HUDEP-2 (cell line): ENCODE measurements around the gene SFXN5.

Source experiments
- DNase-seq, 76 experiments: peaks; one replicate each; lab custom pipeline; 2025; ENCODE audit not compliant: unreplicated experiment in 76 of 76; lab: John Stamatoyannopoulos, UW

SFXN5 gene

GRCh38 chr2:72931280-72931910 lies 140.1 kb downstream of the SFXN5 start:
- no peak for DNase-seq

- no peak for DNase-seq
Measured at GRCh38 chr2:72929010-72929409, 142.5 kb downstream of the SFXN5 start.

DNA sequence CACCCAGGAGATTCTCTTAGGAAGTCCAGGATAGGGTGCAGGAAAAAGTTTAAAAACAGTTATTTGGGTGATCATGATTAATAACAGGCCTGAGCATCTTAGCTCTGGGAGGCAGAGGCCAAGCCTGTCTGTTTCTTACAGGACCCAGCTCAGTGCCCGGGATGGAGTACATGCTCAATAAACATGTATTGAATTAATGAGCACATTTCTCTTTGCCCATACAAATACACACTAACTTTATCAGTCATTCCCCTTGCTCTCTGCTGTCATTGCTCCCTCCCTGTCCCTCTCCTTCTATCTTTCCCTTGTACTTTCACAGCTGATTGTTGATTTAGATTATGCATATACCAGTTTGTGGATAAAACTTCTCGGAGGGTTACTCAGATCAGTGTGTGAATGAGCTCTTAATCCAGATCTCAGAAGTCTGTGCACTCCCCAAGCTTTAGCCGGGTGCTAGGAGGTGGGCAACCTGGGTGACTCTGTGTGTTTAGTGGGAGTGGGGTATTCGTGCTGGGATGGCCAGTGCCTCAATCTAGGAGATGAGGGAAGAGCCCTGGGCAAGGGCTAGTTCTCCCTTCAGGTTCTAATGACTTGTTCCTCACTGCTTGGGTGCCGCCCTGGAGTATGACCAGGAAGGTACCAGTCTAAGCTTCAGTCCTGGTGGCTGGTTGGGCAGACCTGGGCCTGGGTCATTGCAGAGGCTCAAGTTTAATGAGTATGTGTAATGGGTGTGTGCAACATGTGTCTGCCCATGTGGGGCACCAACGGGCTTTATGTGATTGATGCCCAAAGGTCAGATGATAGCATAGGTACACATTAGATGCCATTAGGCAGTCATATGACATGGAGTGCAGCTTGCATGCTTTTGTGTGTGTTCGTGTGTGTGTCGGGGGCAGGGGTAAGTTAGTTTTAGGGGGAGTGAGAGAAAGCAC lies 143.6 kb downstream of the SFXN5 start:
- DNase-seq, result no peak

DNA sequence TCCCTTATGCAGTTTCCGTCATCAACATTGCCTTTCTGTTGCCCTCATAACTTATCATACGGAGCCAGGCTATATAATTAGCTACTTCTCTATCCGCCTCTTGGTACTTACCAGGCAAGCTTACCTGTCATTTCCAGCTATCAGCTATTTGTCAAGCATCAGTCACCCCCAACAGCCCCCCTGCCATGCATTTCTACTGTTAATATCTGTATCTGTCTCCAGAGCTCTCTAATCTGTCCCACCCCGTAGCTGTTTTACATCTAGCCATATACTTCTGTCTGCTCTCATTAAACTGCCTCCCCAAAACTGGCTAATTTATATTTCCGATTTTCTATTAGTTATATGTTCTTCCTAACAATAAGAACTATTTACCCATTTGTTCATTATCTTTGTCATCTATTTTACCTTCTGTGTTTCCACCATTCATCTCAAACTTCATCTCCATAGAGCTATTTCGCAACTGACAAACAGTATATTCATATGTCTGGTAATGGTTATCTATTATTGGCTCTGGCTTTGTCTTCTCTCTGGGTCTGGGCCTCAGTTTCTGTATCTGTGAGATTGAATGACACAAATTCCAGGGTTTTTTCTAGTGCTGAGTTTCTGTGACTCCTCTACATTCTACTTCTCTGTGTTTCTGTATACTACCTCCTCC lies 144.6 kb downstream of the SFXN5 start:
- no peak for DNase-seq

GRCh38 chr2:72926368-72926767 lies 145.1 kb downstream of the SFXN5 start:
- no peak for DNase-seq

DNA sequence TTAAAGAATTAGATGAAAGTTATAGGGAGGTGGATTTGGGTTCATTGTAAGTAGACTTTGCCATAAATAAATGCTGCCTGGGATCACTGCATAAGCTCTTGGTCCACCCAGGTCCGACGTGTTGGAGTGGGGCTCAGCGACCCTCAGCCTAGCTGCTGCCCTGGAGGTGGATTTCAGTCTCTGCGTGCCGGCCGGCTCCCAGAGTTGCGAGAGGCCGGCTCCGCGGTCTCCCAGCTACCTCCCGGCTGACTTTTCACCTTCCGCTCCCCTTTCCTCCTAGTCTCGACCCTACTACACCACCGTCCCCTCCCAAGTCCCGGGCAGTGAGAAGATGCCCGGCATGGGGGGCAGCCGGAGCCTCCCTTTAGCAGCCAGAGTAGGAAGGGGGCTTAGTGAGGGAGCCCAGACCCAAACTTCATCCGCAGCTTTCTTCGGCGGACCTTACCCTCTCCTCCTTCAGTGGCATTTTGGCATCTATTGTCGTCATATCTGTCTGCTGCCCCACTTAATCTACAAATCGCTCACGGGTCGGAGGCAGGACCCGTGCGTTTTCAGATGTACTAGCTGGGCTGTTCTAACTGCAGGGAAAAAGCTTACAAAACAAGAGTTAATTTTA lies 146.1 kb downstream of the SFXN5 start:
- DNase-seq, result no peak

DNA sequence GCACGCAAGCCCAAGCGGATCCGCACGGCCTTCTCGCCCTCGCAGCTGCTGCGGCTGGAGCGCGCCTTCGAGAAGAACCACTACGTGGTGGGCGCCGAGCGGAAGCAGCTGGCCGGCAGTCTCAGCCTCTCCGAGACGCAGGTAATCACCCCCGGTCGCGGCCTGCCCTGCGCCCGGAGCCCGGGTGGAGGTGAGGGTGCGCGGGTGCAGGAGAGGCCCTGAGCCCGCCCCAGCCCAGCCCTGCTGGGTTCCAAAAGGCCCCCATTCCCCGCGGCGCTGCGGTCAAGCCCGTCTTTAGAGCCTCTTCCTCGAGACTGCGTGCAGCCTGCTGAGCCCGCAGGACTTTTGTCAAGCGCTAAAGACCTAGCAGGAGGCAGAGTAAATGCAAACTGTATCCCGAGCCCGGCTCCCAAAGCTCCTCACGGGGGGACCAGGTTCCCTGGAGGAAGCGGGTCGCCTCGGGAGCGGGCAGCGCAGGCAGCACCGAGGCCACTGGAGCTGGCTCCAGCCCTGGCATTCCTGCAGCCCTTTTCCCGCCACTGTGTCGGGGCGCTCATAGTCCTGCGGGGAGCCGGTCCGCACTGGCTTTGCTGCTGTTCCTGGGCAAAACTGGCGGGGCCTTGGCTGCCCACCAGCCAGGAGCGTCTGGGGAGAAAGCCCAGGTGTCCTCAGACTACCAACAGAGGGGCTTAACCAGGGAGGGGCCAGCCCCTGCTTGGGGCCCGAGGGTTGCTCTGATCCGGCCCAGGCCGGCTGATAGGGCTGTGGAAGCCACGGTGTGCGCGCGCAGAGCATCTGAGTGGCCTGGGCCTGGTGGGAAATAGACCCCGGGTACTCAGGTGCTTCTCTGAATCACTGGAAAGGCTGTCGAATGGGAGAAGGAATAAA lies 146.9 kb downstream of the SFXN5 start:
- no peak for DNase-seq

GRCh38 chr2:72923833-72924352 lies 147.6 kb downstream of the SFXN5 start:
- no peak for DNase-seq

- DNase-seq, result no peak
Measured at GRCh38 chr2:72921853-72922252, 149.7 kb downstream of the SFXN5 start.

GRCh38 chr2:72921088-72921851 lies 150.2 kb downstream of the SFXN5 start:
- DNase-seq, result no peak

DNA sequence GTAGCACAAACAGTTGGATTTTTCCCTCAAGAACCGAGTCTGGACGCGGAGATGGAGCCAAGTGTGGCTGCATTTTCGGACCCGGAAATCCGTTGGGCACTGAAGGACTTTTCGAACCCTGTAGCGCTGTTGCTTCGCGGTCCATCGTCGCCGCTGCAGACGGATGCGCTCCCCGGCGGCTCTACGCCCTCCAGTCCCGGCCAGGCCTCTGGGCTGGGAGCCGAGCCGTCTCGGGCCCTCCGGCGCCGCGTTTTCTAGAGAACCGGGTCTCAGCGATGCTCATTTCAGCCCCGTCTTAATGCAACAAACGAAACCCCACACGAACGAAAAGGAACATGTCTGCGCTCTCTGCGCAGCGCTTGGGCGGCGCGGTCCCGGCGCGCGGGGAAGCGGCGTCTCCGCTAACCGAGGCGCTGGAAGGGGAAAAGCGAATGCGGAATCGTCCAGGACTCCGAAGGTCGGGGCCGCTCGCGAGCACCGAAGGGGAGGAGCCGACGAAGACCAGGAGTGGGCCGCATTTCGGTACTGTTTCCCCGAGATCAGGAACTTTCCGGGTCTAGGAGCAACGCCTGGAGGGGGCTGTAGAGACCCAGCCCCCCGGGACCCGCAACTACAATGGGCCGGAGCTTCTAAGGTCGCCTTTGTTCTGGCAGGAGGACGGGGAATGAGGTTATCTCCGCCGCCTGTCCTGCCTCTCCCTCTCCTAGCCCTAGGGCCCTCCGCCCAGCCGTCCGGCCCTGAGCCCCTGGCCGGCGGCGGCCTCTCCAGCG lies 151.0 kb downstream of the SFXN5 start:
- DNase-seq, result no peak

GRCh38 chr2:72919414-72920317 lies 151.8 kb downstream of the SFXN5 start:
- no peak for DNase-seq

GRCh38 chr2:72917877-72918553 lies 153.5 kb downstream of the SFXN5 start:
- no peak for DNase-seq

GRCh38 chr2:72917138-72917876 lies 154.2 kb downstream of the SFXN5 start, which contains the start of gene EMX1:
Gene EMX1, plus strand, starts transcription at chr2:72917519. Its CDS starts 334 bp downstream, at chr2:72917853.
- peak in 1 of 76 experiments; percentile 6 for DNase-seq

DNA sequence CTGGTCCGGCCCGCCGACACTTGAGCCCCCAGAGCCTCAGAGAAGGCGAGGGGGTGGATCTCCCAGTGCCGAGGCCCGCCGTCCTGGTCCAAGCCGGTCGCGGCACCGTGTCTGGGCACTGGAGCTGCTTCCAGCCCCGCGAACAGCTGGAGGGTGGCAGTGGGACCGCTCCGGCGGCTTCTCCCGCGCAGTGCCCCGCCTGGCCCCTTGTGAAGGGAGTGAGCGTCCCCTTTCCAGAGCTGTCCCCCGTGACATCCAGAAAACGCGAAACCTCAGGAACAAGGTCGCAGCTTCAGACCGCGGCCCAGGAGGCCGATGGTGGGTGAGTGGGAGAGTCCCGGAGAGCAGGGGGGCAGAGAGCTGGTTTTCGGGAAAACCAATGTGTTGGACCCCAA lies 154.8 kb downstream of the SFXN5 start:
- no peak for DNase-seq
